ENCODE results near the gene STK10.

Gene STK10

DNA sequence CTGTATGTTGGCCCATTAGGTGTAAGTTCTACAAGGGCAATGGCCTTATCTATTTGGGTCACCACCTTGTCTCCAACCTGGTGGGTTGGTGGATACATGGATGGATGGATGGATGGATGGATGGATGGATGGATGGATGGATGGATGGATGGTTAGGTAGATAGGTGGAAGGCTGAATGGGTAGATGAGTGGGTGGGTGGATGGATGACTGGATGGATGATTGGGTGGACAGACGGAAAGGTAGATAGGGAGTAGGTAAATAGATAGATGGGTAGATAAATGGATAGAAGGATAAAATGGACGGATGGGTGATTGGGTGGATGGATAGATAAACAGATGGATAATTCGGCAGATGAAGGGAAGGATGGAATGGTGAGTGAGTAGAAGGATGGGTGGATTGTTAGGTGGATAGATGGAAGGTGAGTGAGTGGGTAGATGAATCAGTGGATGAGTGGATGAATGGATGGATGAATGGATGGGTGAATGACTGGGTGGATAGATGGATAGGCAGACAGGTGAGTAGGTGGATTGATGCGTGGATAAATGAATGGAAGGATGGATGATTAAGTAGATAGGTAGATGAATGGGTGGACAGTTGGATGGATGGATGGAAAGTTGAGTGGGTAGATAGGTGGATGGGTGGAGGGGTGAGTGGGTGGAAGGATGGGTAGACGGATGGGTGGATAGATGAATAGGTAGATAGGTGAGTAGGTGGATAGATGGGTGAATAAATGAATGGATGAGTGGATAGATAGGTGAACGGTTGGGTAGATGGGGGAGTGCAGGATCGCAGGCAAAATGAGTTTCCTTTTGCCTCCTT lies 98.5 kb downstream of the STK10 start:
- no peak for DNase-seq (ENCODE audit: low read depth in 2 of 2)

DNA sequence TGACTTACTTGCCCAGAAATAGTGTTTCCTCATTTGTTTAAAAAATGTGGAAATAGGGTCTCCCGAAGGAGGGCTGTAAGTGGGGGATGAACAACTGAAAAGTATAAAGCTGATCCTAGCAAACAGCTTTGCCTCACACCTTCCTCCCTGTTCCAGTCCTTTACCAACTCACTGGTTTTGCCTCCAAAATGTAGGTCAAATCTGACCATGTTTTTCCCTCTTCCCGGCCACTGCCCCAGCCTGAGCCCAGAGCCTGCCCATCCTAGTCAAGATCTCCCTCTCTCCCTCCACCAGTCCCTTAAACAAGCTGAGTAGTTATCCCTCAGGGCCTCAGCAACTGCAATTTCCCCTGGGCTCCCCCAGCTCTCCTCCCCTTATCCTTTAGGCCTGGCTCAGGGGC lies 99.2 kb downstream of the STK10 start:
- no peak for DNase-seq (ENCODE audit: low read depth in 2 of 2)

DNA sequence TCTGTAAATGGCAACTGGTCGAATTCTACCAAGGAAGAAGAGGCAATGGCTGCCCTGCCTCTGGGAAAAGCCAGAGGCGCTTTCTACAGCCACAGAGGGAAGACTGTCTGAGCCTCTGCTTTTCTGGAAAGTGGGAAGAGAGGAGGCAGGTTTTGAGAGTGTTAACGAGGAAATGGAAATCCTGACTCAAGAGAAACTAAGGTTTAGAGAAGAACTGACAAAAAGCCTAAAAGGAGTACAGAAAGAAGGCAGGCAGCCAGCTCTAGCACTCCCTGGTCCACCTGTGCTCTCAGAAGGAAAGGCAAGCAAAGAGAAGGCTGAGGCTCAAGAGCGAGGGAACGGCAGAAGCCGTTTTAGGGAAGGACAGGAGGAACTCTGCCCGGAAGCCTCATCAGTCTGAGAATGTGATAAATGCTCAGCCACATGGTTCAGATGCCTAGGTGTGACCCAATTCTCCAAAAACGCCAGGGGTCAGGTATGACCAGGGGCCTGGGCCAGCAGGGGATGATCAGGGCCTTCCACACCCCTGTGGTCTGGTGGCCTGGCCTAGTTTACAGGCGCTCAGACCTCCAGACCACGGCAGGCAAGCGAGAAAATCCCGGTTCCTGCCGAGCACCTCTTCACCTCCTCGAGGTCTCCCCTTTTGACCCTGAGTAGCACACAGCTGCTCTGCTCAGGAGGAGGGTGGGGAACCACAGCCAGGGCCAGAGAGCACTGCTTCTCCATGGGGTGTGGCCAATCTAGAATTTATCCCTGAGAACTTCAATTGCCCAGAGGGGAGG lies 101.6 kb downstream of the STK10 start:
- DNase-seq (ENCODE audit: low read depth in 2 of 2) = no peak

DNA sequence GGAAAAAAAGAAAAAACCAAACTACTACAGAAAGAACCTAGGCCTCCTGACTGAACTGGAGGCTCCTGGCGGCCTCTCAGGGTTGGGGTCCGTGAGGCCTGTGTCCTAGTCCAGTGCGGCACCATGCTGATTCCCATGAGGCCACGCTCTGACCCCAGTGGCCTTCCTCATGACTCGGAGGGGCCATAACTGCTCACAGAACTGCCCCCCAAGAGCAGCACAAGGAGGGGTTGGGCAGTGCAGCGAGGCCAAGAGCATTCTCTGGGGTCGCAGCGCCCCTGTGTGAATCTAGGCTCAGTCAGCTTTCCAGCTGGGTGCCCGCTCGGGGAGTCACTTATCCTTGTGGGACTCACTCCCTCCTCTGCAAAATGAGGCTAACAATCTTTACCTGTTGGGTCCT lies 102.3 kb downstream of the STK10 start:
- DNase-seq (ENCODE audit: low read depth in 2 of 2) = no peak

GRCh38 chr5:172082180-172082579 lies 105.8 kb downstream of the STK10 start:
- DNase-seq (ENCODE audit: low read depth in 2 of 2) = no peak

GRCh38 chr5:172079876-172080275 lies 108.1 kb downstream of the STK10 start:
- no peak for DNase-seq (ENCODE audit: low read depth in 2 of 2)

DNA sequence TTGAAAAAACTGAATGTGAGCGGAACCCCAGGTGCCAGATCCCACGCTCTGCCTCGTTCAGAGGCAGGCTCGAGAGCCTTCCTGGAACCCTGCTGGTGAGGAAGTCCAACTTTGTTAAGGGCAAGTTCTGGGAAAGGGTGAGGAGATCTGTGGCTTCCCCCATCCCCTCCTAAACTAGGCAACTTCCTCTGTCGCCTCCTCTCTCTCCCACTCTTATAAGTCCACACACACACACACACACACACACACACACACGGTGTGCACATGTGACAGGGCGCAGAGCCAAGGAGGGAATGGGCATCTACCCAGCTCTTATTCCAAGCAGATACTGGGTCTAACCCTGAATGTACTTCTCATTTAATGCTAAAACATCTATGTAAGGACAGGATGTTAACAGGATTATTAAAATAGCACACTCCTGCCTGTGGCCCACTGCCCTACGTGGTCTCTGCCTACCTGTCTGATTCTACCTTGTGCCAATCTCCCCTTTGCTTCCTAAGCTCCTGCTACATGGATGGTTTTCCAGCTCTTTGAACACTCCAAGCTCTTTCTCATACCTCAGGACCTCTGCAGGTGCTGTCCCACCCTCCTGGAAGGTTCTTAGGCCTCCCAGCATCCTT lies 109.2 kb downstream of the STK10 start:
- no peak for DNase-seq (ENCODE audit: low read depth in 2 of 2)

DNA sequence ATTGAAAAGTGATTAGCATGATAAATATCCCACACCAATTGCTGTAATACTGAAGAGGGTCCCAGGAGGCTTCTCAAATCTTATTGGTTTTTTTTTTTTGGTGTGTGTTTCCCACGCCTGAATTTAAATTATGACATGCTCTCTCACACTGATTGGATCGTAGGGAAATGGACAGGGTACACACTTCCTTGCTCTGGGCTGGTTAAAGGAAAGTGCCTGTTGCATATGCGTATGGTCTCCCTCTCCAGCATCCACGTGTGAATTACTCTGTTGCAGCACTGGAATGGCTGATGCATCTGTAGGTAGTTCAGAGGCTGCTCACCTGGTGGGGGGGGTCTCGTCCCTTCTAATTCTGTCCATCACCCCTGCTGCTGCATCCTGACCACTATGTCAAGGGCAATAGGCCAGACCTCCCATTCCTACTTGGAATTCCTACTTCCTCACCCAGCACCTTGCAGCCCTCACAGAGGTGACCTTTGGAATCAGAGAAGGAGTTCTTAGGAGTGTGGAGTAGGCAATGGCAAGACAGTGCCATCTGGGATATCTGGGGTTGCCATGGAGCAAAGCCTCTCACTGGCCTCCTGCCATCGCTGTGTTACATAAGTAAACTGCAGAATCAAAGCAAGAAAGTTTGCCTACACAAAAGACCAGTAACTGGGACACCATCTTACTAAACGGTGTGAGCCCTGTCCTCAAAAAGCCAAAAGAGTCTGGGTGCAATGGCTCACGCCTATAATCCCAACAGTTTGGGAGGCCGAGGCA lies 110.2 kb downstream of the STK10 start:
- DNase-seq (ENCODE audit: low read depth in 2 of 2) = no peak

DNA sequence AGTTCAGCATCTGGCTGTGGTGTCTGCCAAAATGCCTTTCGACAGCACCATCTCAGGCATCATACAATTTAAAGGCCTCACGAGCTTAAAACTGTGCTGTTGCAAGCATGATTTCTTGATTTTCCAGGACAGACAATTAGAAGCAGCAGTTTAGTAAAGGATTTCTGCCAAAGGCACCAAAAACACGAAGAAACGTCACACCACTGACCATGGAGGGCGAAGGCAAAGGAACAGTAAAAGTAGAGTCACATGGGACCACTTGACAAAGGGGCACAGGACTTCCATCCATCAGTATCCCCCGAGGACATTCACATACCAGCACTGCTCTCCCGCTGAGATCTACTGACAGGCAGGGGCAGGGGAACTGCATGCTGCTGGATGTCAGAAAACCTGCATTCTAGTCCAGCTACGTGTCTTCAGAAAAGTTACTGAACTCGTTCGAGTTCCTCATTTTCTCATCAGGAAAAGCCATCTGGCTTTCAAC lies 111.2 kb downstream of the STK10 start:
- no peak for DNase-seq (ENCODE audit: low read depth in 2 of 2)

DNA sequence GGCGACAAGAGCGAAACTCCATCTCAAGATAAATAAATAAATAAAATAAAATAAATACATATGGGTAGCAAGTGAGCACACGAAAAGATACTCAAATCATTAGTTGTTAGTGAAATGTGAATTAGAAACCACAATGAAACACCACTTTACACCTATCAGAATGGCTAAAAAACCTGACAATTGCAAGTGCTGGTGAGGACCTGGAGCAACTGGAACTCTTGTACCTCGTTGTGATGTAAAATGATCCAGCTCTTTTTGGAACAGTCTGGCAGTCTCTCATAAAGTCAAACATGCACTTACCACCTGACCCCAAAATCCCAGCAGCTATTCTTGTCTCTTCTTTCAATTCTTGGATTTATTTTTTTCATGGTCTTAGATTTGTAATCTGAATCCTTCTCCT lies 112.4 kb downstream of the STK10 start:
- DNase-seq (ENCODE audit: low read depth in 2 of 2) = no peak

DNA sequence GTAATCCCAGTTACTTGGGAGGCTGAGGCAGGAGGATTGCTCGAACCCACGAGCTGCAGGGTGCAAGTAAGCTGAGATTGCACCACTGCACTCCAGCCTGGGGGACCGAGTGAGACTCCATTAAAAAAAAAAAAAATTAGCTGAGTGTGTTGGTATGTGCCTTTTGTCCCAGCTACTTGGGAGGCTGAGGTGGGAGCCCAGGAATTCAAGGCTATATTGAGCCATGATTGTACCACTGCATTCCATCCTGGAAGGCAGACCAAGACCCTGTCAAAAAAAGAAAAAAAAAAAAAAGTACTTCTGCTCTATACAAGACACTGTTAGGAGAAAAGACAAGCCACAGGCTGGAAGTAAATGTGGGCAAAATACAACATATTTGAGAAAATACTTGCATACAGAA lies 113.1 kb downstream of the STK10 start:
- DNase-seq (ENCODE audit: low read depth in 2 of 2) = no peak

GRCh38 chr5:172071309-172071875 lies 116.6 kb downstream of the STK10 start:
- no peak for DNase-seq (ENCODE audit: low read depth in 2 of 2)

DNA sequence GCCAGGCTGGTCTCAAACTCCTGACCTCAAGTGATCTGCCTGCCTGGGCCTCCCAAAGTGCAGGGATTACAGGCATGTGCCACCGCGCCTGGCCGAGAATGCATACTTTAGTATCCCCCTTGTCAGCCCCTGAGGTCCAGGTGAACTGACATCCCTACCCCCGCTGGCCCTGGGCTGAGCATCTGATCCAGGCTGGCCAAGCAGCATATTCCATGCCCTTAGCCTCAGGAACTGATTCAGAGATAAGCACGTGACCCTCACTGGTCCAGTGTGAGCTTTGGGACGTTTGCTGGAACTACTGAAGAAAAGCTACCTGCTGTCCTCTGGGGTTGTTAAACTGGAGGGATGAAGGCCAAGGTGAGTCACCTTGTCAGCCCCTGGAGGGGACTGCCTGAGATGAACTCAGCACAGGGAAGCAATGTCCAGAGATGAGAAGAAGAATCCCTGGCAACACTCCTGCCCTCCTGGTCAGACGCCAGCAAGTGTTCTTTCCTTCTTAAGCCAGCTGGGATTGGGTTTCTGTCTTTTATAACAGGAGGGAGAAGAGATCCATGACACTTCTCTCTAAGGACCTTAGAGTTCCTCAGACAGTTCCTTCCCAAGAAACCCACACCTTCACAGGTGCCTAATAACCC lies 122.5 kb downstream of the STK10 start:
- DNase-seq (ENCODE audit: low read depth in 2 of 2) = no peak

DNA sequence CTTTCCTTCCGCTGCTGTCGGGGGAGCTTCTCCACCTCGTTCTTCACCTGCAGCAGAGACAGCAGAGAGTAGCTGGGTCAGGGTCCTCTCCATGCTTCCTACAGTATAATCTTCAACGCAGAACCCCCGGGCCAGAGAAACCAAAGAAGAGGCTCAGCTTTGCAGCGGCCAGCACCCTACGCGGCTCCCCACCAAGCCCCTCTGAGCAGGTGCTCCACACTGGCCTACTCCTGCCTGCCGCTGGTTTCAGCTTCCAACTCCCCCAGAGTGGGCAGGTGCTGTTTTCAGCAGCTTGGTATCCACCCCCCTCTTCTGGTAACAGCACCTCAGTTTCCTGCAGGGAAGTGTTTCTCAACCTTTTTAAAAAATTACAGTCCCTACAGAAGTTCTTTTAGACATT lies 123.3 kb downstream of the STK10 start:
- DNase-seq (ENCODE audit: low read depth in 2 of 2) = no peak

DNA sequence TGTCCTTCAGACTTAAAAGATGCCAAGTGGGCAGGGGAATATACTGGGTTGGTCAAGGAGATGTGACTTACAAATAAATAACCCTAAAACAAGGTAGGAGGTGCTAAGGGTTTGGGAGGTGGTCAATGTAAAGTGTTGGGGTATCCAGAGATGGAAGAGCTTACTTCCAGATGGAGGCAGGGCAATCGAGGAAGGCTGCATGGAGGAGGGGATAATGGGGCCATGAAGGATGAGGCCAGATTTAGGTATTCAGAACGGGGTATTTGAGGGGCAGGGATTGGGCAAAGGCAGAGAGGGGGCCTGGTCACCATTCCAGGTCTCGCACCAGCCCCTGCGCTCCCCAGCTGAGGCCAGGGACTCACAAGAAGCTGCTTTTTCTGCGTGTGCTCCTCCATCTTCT lies 123.7 kb downstream of the STK10 start:
- DNase-seq (ENCODE audit: low read depth in 2 of 2) = no peak

- no peak for DNase-seq (ENCODE audit: low read depth in 2 of 2)
Measured at GRCh38 chr5:172063463-172064235, 124.4 kb downstream of the STK10 start.

GRCh38 chr5:172059661-172060100 lies 128.3 kb downstream of the STK10 start:
- DNase-seq (ENCODE audit: low read depth in 2 of 2) = no peak

DNA sequence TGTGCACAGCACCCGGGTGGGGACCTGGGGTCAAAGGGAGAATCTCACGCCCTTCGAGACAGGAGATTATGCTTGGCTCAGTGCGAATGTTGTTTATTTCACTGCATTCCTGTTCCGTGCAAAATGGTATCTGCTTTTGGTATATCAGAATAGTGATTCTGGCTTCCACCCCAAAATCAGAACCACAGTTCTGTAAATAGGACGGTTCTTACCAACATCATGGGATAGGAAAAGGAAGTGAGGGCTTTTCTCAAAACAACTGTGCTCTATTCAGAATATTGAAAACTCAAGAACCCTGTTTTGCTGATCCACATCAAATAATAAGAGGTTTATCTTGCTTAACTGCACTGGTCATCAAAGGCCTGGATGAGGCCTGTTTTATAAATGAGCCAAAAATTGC lies 129.9 kb downstream of the STK10 start:
- DNase-seq (ENCODE audit: low read depth in 2 of 2) = no peak

GRCh38 chr5:172055996-172056395 lies 132.0 kb downstream of the STK10 start:
- no peak for DNase-seq (ENCODE audit: low read depth in 2 of 2)

DNA sequence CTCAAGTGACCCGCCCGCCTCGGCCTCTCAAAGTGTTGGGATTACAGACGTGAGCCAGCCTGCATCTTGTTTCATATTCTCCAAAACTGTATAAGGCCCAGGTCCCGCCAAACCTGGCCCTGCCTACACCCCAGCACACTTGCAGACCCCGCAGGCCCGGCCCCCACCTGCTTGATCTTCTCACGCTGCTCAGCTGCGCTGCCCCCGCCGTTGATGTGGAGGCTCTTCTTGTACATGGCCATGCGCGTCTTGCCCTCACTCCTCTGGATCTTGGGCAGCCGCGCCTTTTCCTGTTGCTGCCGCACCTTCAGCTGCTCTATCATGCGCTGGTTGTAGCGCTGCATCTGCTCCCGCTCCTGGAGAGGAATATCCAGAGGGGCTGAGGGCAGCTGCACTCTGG lies 132.6 kb downstream of the STK10 start:
- no peak for DNase-seq (ENCODE audit: low read depth in 2 of 2)
